Panc1 (cell line): ENCODE data around the gene KAZN. TPM values are rescaled to one million over a fixed set of nuclear protein-coding genes. Genes with fewer than 3 reads are reported as not detected.

Source experiments
- ATAC-seq: fragments of 200-7000 bp; cut with Tn5 transposase; 2 replicates; pipeline ENCODE4 v1.9.1; 2020; ENCODE audit warnings: mild to moderate bottlenecking, moderate library complexity
- BruUV-seq: library from RNA; stranded (reverse); fragments of 400-500 nt; replicated peaks from 2 replicates; lab custom pipeline; 2021; lab: Mats Ljungman, UMichigan
- CTCF ChIA-PET: fragments of 300-600 bp; sonication (Branson Sonifier 250); formaldehyde crosslinking; loops from one replicate; lab custom pipeline; 2022; ENCODE audit warnings: antibody characterized with exemption; lab: Charles Lee
- POLR2A ChIA-PET: fragments of 300-600 bp; sonication (Branson Sonifier 250); formaldehyde crosslinking; loops from one replicate; lab custom pipeline; 2022; ENCODE audit warnings: antibody characterized with exemption; lab: Charles Lee
- DNase-seq: peaks from one replicate; pipeline ENCODE4 v3.0.0-alpha.2; 2010; ENCODE audit warnings: low read depth, low spot score
- H3K27ac ChIP-seq: 2 replicates; pipeline ENCODE4 v1.5.1; 2011; ENCODE audit warnings: mild to moderate bottlenecking, low read length, inconsistent platforms
- H3K27me3 ChIP-seq: fragments of 200-500 bp; sonication (Bioruptor generic); 2 replicates; pipeline ENCODE4 v1.6.0; 2014; ENCODE audit warnings: low read length, inconsistent platforms; ENCODE audit not compliant: control insufficient read depth, insufficient read depth
- H3K36me3 ChIP-seq: fragments of 200-500 bp; sonication (Bioruptor generic); 2 replicates; pipeline ENCODE4 v1.5.1; 2014; ENCODE audit warnings: inconsistent platforms, mild to moderate bottlenecking, low read length, moderate library complexity; ENCODE audit not compliant: control insufficient read depth, insufficient read depth
- H3K4me1 ChIP-seq: 2 replicates; pipeline ENCODE4 v1.5.1; 2011; ENCODE audit warnings: inconsistent platforms, mild to moderate bottlenecking, low read length, moderate library complexity; ENCODE audit not compliant: control insufficient read depth, insufficient read depth
- H3K4me3 ChIP-seq, 2 experiments: 2 replicates each; pipeline ENCODE4 v1.5.1; 2011 to 2012; ENCODE audit warnings: low read depth in 2 of 2, low read length in 2 of 2, mild to moderate bottlenecking in 2 of 2, inconsistent platforms in 1 of 2, moderate library complexity in 1 of 2
- H3K9me3 ChIP-seq: fragments of 200-500 bp; sonication (Bioruptor generic); 2 replicates; pipeline ENCODE4 v1.5.1; 2014; ENCODE audit warnings: low read depth, mild to moderate bottlenecking, inconsistent platforms, low read length, moderate library complexity; ENCODE audit not compliant: control insufficient read depth, insufficient read depth
- POLR2AphosphoS5 ChIP-seq: IDR thresholded peaks from 2 replicates; pipeline ENCODE4 v1.6.1; 2012; ENCODE audit warnings: mild to moderate bottlenecking, low read depth, low read length, moderate library complexity
- SIN3A ChIP-seq: IDR thresholded peaks from 2 replicates; pipeline ENCODE4 v1.6.1; 2012; ENCODE audit warnings: low read depth, mild to moderate bottlenecking, low read length, moderate library complexity, borderline replicate concordance; ENCODE audit not compliant: insufficient read depth
- TCF7L2 ChIP-seq: IDR thresholded peaks from 2 replicates; pipeline ENCODE4 v1.6.1; 2011; ENCODE audit warnings: mild to moderate bottlenecking, low read depth, low read length, inconsistent platforms
- in situ Hi-C: cut with HindIII; loops from 2 replicates; pipeline ENCODE4 v1.10.0; 2016; ENCODE audit warnings: low sequenced_read_pairs, low pct_unique_long_range_greater_than_20kb
- intact Hi-C: fragments of 100-400 bp; cut with micrococcal nuclease; formaldehyde crosslinking; loops from one replicate; pipeline ENCODE4 v1.10.0; 2022; ENCODE audit not compliant: unreplicated experiment
- total RNA-seq: library from RNA; stranded (reverse); gene quantifications from one replicate; pipeline ENCODE4 v1.2.1, GENCODE V29; 2021; ENCODE audit not compliant: unreplicated experiment
- TF ChIP-seq, protein P1 (sequence below): fragments of 450-650 bp; IDR thresholded peaks from 2 replicates; pipeline ENCODE4 v1.5.1; 2017; ENCODE audit warnings: mild to moderate bottlenecking
- TF ChIP-seq, protein P2 (sequence below), 2 experiments: IDR thresholded peaks; 2 replicates each; pipeline ENCODE4 v1.6.1; 2011 to 2012; ENCODE audit warnings: low read depth in 2 of 2, control low read depth in 1 of 2, low read length in 1 of 2, mild to moderate bottlenecking in 1 of 2, moderate library complexity in 1 of 2; ENCODE audit not compliant: insufficient read depth in 1 of 2

The KAZN gene
- total RNA-seq, 1 experiment from 2014 or later, result 6.6 TPM

DNA sequence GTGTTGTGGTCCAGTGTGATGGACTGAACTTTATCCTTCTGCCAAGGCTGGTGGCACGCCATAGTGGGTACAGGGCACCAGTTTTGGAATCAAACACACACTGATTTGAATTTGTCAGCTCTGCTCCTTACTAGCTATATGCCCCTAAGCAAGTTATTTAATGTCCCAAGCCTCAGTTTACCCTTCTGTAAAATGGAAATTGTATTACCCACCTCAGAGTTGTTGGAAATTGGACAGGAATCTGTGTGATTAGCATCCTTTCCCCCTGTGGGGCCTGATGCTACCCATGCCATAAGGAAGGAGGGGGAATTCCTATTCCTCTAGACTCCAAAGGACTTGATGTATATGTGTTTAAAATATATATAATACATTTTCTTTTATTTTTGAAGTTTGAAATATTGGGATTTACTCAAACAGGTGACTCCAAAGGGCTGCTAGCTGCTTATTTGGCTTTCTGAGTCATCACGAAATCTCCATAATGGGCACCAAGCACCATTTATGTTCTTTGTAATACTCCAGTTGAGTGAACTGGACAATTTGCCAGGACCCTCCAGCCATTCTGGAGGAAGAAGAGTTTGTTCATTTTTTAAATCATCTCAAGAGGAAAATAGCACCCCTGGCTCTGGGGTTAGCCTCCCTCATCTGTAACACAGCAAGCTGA is 330.5 kb downstream of the KAZN start:
- POLR2A ChIA-PET, result no interaction called here
- H3K27ac ChIP-seq, result no peak overlapping the region
- intact Hi-C loops (no loop called here), in situ Hi-C loops (no loop called here)
- no peak overlapping the region for H3K4me3 ChIP-seq
- TF ChIP-seq, protein P1, sequence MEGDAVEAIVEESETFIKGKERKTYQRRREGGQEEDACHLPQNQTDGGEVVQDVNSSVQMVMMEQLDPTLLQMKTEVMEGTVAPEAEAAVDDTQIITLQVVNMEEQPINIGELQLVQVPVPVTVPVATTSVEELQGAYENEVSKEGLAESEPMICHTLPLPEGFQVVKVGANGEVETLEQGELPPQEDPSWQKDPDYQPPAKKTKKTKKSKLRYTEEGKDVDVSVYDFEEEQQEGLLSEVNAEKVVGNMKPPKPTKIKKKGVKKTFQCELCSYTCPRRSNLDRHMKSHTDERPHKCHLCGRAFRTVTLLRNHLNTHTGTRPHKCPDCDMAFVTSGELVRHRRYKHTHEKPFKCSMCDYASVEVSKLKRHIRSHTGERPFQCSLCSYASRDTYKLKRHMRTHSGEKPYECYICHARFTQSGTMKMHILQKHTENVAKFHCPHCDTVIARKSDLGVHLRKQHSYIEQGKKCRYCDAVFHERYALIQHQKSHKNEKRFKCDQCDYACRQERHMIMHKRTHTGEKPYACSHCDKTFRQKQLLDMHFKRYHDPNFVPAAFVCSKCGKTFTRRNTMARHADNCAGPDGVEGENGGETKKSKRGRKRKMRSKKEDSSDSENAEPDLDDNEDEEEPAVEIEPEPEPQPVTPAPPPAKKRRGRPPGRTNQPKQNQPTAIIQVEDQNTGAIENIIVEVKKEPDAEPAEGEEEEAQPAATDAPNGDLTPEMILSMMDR, result no peak
- TF ChIP-seq POLR2AphosphoS5, result no peak
- TF ChIP-seq TCF7L2, result no peak
- TF ChIP-seq SIN3A, result no peak
- TF ChIP-seq, protein P2, sequence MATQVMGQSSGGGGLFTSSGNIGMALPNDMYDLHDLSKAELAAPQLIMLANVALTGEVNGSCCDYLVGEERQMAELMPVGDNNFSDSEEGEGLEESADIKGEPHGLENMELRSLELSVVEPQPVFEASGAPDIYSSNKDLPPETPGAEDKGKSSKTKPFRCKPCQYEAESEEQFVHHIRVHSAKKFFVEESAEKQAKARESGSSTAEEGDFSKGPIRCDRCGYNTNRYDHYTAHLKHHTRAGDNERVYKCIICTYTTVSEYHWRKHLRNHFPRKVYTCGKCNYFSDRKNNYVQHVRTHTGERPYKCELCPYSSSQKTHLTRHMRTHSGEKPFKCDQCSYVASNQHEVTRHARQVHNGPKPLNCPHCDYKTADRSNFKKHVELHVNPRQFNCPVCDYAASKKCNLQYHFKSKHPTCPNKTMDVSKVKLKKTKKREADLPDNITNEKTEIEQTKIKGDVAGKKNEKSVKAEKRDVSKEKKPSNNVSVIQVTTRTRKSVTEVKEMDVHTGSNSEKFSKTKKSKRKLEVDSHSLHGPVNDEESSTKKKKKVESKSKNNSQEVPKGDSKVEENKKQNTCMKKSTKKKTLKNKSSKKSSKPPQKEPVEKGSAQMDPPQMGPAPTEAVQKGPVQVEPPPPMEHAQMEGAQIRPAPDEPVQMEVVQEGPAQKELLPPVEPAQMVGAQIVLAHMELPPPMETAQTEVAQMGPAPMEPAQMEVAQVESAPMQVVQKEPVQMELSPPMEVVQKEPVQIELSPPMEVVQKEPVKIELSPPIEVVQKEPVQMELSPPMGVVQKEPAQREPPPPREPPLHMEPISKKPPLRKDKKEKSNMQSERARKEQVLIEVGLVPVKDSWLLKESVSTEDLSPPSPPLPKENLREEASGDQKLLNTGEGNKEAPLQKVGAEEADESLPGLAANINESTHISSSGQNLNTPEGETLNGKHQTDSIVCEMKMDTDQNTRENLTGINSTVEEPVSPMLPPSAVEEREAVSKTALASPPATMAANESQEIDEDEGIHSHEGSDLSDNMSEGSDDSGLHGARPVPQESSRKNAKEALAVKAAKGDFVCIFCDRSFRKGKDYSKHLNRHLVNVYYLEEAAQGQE (IDR thresholded peaks at IDR 0.05; ENCODE audit: insufficient read depth in 1 of 2, low read depth in 2 of 2, low read length in 1 of 2), result no peak
- ATAC-seq (no peak), DNase-seq (no peak)
- peaks cover 5% of the 10 kb centered on the region for H3K27me3 ChIP-seq
- no TSS peak for BruUV-seq
- H3K36me3 ChIP-seq, result no peaks in the 10 kb centered on the region; the same call in 1 of the 2 replicates
- CTCF ChIA-PET, result no interaction called here
- H3K9me3 ChIP-seq, result no peaks in the 10 kb centered on the region
- peaks cover 13% of the 10 kb centered on the region for H3K4me1 ChIP-seq

DNA sequence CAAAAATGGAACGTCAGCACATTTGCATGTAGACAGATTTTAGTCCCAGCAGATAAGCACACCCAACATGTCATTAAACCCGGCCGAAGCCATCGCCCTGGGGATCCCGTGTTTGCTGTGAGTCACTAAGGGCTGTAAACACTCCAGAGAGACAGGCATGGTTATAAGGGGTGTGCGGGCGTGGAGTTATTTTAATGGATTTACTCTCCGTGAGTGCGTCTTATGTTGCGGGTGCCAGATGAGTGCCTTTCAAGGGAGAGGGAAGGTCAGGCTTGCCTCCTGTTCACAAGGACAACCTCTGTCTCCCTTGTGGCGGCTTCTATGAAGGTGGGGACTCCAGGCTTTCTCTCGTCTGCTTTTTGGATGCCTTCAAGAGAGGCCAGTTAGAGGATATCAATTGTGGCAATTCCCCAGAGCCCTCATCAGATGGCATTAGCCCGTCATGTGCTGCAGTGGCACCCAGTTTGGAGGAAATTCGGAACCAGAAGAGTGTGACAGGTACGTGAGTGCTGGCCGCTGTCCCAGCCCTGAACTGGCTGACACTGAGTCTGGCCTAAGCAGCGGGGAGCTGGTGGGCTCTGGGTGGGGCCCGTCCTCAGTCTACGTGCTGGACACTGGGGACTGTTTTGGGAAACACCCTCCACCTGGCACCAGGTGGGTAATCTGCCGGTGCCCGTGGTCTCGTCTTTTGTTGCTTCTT is 331.2 kb downstream of the KAZN start:
- Histone ChIP-seq H3K4me3 (no peak overlapping the region), H3K4me1 (peaks cover 13% of the 10 kb centered on the region), H3K9me3 (no peaks in the 10 kb centered on the region), H3K27ac (no peak overlapping the region), H3K27me3 (peaks cover 5% of the 10 kb centered on the region), H3K36me3 (no peaks in the 10 kb centered on the region; the same call in 1 of the 2 replicates)
- BruUV-seq, result no TSS peak
- in situ Hi-C loops, result no loop called here
- ChIA-PET CTCF (interaction anchor here (0.6 kb wide), 1 partner anchor 97 kb away, joined by 3 read pairs; no protein-coding TSS in a partner anchor), POLR2A (no interaction called here)
- intact Hi-C loops, result no loop called here
- peak; percentile 49 for ATAC-seq
- TF ChIP-seq POLR2AphosphoS5 (no peak), TCF7L2 (no peak), SIN3A (no peak)
- TF ChIP-seq, protein P2 (IDR thresholded peaks at IDR 0.05; ENCODE audit: insufficient read depth in 1 of 2, low read depth in 2 of 2, low read length in 1 of 2), result no peak
- TF ChIP-seq, protein P1, result no peak
- DNase-seq, result no peak
